Measurements from ENCODE around the gene MAP2K7.
A peak's percentile ranks its signal among the peaks of the same experiment; 100 is the strongest.

Gene MAP2K7

DNA sequence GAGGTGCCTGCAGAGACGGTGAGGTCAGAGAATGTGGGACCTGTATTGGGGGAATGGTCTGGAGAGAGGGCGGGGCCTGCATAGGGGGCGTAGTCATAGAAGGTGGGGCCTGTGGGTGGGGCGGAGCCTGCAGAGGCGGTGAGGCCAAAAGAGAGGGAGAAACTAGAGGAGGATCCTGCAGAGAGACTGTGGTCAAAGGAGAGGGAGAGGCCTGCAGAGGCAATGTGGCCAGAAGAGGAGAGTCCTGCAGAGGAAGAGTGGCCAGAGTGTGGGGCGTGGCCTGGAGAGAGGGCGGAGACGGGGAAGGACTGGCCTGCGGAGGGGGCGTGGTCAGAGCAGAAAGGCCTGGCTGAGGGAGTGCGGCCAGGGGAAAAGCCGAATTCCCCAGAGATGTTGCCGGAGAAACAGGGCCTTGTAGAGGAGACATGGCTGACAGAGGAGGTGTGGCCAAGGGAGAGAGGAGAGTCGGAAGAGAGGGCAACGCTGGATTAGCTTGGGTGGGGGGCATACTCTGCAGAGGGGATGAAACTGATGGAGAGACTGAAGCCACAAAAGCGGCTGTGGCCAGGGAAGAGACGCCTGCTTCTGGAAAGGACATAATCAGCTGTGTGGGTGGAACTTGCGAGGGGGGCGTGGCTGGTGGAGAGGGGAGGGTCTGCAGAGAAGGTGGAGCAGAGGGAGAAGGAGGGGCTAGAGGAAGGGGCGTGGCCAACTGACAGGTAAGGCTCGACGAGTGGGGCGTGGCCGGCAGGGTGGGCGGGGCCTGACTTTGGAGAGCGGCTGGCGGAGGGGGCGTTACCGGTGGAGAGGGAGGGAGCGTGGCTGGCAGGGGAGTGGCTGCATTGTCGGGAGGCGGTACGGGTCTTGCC, 32.0 kb upstream of the MAP2K7 start:
- TF ChIP-seq, protein P1, sequence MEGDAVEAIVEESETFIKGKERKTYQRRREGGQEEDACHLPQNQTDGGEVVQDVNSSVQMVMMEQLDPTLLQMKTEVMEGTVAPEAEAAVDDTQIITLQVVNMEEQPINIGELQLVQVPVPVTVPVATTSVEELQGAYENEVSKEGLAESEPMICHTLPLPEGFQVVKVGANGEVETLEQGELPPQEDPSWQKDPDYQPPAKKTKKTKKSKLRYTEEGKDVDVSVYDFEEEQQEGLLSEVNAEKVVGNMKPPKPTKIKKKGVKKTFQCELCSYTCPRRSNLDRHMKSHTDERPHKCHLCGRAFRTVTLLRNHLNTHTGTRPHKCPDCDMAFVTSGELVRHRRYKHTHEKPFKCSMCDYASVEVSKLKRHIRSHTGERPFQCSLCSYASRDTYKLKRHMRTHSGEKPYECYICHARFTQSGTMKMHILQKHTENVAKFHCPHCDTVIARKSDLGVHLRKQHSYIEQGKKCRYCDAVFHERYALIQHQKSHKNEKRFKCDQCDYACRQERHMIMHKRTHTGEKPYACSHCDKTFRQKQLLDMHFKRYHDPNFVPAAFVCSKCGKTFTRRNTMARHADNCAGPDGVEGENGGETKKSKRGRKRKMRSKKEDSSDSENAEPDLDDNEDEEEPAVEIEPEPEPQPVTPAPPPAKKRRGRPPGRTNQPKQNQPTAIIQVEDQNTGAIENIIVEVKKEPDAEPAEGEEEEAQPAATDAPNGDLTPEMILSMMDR (IDR thresholded peaks at IDR 0.05; ENCODE audit: low read depth, low read length) = no peak
- in situ Hi-C loops (cut with HindIII; ENCODE audit: low sequenced_read_pairs) = no loop called here
- H3K4me3 ChIP-seq (ENCODE audit: low read depth, low read length) = peak overlapping the region; percentile 35
- peak; percentile 92 for DNase-seq (ENCODE audit: low read depth, low spot score)

DNA sequence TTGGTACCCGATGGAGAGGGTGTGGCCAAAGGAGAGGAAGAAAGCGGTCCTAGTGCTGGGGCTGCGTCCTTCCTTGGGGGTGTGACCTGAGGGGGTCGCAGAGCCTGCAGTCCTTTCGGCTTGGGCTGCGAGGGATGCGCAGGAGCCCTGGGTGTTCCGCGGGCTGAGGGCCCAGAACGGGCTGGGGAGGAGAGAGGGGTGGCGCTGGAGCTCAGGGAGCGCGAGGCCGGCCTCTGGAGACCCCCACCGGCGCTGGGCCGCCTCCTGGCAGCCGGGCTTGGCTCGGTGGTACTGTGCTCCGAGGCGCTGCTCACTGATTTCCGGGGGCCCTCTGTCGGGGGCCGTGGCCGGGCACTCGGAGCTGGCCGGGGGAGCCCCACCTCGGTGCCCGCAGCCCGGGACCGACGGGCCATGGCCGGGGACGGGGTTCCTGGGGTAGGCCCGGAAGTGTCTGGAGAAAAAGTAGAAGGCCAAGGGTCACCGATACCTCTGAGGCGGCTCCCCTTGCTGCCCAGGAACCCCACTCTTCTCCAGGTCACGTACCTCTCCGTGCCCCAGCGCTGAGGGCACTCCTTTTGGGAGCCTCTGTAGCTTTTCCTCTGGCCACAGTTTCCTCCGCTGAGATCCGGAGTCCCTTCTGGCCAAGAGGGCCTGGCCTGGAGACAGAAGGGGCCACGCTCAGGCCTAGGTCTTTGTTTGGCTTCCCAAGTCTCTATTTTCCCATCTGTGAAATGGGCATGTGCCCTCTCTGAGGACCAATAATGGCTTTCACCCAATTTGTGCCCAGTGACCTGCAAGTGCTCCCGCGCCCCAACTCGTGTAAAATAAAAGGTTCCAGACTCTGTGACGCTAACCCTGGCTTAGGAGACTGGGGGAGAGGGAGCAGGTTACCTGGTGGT, 31.1 kb upstream of the MAP2K7 start:
- no peak overlapping the region for H3K4me3 ChIP-seq (ENCODE audit: low read depth, low read length)
- no peak for DNase-seq (ENCODE audit: low read depth, low spot score)
- in situ Hi-C loops (cut with HindIII; ENCODE audit: low sequenced_read_pairs) = no loop called here

DNA sequence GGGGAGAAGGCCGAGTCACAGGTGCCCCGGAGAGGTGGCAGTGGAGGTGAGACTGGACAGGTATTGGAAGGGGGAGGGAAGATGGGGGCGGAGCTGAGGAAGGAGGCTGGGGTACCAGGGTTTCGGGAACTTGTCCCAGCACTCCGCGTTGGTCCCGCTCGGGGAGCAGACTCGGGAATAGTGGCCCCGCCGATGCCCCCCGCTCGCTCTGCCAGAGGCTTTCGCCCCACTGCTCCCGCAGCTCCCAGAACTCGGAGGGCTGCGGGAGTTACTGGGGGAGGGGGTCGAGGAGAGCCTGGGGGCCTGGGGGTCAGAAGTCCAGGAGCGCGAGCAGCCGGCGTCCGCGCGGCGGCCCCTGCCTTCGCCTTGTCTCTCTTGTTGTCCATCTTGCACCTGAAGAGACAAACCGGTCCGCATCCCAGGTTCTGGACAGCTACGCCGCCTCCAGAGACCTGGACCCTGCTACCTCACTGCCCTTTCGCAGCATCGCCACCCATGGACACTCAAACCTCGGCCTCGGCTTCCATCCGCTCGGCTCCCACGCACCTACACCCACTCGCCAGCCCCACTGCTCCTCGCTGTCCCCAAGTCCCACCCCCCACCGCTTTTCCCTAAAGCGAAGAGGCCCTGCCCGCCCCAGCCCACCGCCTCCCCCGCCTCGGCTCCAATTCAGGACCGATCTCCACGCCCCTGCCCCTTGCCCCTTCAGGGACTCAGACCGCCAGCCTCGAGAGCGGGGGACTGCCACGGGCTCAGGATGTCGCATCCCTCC, 30.2 kb upstream of the MAP2K7 start:
- in situ Hi-C loops (cut with HindIII; ENCODE audit: low sequenced_read_pairs) = no loop called here
- no peak overlapping the region for H3K4me3 ChIP-seq (ENCODE audit: low read depth, low read length)
- no peak for DNase-seq (ENCODE audit: low read depth, low spot score)
- TF ChIP-seq, protein P1 (IDR thresholded peaks at IDR 0.05; ENCODE audit: low read depth, low read length) = no peak

More for the DNA sequence above, 31.1 kb upstream of the MAP2K7 start:
- TF ChIP-seq, protein P1 (IDR thresholded peaks at IDR 0.05; ENCODE audit: low read depth, low read length) = no peak

DNA sequence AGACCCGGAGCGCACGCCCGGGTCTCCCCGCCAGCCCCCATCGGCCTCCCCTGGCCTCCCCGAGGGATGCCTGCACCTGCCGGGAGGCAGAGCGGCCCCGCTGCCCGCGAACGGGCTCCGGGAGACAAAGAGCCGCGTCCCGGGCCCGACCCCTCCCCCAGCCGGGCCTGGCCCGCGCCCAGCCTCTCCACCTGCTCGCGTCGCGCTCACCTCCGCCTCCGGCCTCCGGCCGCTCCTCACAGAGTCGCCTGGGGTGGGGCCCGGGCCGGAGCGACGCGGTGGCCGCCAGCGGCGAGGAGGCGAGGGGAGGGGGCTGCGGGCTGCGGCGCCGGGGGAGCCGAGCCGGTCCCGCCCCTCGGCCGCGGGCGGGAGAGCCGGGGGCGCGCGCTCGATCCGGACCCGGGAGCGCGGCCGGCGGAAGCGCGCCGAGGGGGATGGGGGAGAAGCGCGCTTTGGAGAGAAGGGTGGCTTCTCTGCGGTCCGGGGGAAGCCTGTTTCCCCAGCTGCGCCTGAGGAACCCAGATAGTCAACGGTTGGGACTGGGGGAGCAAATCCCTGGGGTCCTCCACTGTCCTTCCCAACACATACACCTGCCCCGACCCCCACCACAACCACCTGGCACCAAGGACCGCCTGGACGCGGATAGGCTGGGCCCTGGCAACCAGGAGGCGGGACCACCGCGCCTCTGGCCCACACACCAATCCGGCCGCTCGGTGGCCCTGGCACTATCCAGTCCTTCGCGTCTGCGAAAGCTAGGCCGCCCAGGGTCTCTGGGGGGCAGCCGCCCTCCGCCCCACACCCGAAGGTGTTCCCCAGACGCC, 29.4 kb upstream of the MAP2K7 start, which contains the start of gene PRR36:
TSS of gene PRR36 (minus strand) at position 315 of the 821 bp plus-strand sequence. CDS start 701 bp downstream, outside the sequence.
- TF ChIP-seq, protein P1 (IDR thresholded peaks at IDR 0.05; ENCODE audit: low read depth, low read length) = no peak
- in situ Hi-C loops (cut with HindIII; ENCODE audit: low sequenced_read_pairs) = no loop called here
- peak within 1 kb of the TSS; percentile 15 for H3K4me3 ChIP-seq (ENCODE audit: low read depth, low read length)
- DNase-seq (ENCODE audit: low read depth, low spot score) = no peak

DNA sequence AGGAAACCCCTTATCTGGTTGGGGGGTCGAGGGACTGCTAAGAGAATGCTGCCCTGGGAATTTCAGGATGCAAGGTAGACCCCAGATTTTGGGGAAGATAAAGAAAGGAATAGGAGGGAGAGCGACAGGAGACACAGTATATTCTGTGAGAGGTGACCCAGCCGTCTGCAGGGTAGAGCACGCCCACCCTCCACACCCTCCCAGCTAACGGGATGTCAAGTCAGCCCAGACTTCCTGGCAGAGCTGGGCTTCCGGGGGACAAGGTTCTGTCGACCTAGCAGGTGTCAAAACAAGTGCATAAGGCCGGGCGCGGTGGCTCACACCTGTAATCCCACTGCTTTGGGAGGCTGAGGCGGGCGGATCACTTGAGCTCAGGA, 28.8 kb upstream of the MAP2K7 start:
- in situ Hi-C loops (cut with HindIII; ENCODE audit: low sequenced_read_pairs) = no loop called here
- no peak for DNase-seq (ENCODE audit: low read depth, low spot score)
- TF ChIP-seq, protein P1 (IDR thresholded peaks at IDR 0.05; ENCODE audit: low read depth, low read length) = no peak
- no peak overlapping the region for H3K4me3 ChIP-seq (ENCODE audit: low read depth, low read length)

Data from astrocyte of the spinal cord (primary cell).